GM12878 (cell line): Measurements from ENCODE around the gene CDKL1. TPM values are rescaled to one million over a fixed set of nuclear protein-coding genes. Genes with fewer than 3 reads are reported as not detected.

Experiments used
- ATF3 ChIP-seq: IDR thresholded peaks from 2 replicates; pipeline ENCODE4 v1.6.1; 2011; ENCODE audit warnings: low read depth, mild to moderate bottlenecking, low read length, moderate library complexity, borderline replicate concordance; ENCODE audit errors: extremely low read depth
- CBX3 ChIP-seq: fragments of 200-600 bp; sonication (generic); IDR thresholded peaks from 2 replicates; pipeline ENCODE4 v1.6.1; 2016; ENCODE audit warnings: low read depth, borderline replicate concordance
- CHD4 ChIP-seq: fragments of 200-600 bp; sonication (generic); IDR thresholded peaks from 2 replicates; pipeline ENCODE4 v1.6.1; 2016; ENCODE audit warnings: mild to moderate bottlenecking
- CREB1 ChIP-seq: IDR thresholded peaks from 2 replicates; pipeline ENCODE4 v1.6.1; 2012; ENCODE audit warnings: low read depth, mild to moderate bottlenecking, inconsistent platforms
- FOXK2 ChIP-seq: fragments of 450-650 bp; IDR thresholded peaks from 2 replicates; pipeline ENCODE4 v1.6.1; 2017; ENCODE audit warnings: mild to moderate bottlenecking, moderate library complexity
- JUNB ChIP-seq: IDR thresholded peaks from 2 replicates; pipeline ENCODE4 v1.6.1; 2016; ENCODE audit warnings: antibody characterized with exemption, mild to moderate bottlenecking
- KDM1A ChIP-seq: fragments of 200-600 bp; sonication (generic); IDR thresholded peaks from 2 replicates; pipeline ENCODE4 v1.6.1; 2016; ENCODE audit warnings: borderline replicate concordance
- MTA3 ChIP-seq: IDR thresholded peaks from 2 replicates; pipeline ENCODE4 v1.6.1; 2012; ENCODE audit warnings: low read length, inconsistent platforms, borderline replicate concordance
- MYB ChIP-seq: fragments of 150-350 bp; IDR thresholded peaks from 2 replicates; pipeline ENCODE4 v1.6.1; 2014; ENCODE audit warnings: mild to moderate bottlenecking, low read depth, low read length, borderline replicate concordance
- MYC ChIP-seq: IDR thresholded peaks from 2 replicates; pipeline ENCODE4 v1.6.1; 2011; ENCODE audit warnings: mild to moderate bottlenecking, low read length, moderate library complexity, inconsistent platforms; ENCODE audit not compliant: insufficient read depth, insufficient replicate concordance, insufficient read length, severe bottlenecking
- POU2F2 ChIP-seq: IDR thresholded peaks from 3 replicates; pipeline ENCODE4 v1.6.1; 2011; ENCODE audit warnings: low read depth, mild to moderate bottlenecking, low read length, borderline replicate concordance
- RB1 ChIP-seq: fragments of 450-650 bp; formaldehyde crosslinking; IDR thresholded peaks from 2 replicates; pipeline ENCODE4 v1.6.1; 2017; ENCODE audit warnings: mild to moderate bottlenecking, borderline replicate concordance
- RBBP5 ChIP-seq: fragments of 200-600 bp; sonication (generic); conservative IDR thresholded peaks from 2 replicates; pipeline ENCODE4 v1.6.1; 2016
- SIX5 ChIP-seq: IDR thresholded peaks from 2 replicates; pipeline ENCODE4 v1.6.1; 2011; ENCODE audit warnings: mild to moderate bottlenecking, low read depth, low read length, moderate library complexity; ENCODE audit not compliant: severe bottlenecking
- SMC3 ChIP-seq: IDR thresholded peaks from 2 replicates; pipeline ENCODE4 v1.6.1; 2011; ENCODE audit warnings: low read length, improper control_type of control experiment, borderline replicate concordance
- SP1 ChIP-seq: IDR thresholded peaks from one replicate; pipeline ENCODE4 v1.6.1; 2011; ENCODE audit warnings: low read depth, low read length
- TCF12 ChIP-seq: IDR thresholded peaks from 2 replicates; pipeline ENCODE4 v1.6.1; 2011; ENCODE audit warnings: low read depth, mild to moderate bottlenecking, low read length
- ZBTB11 ChIP-seq: fragments of 450-650 bp; formaldehyde crosslinking; IDR thresholded peaks from 2 replicates; pipeline ENCODE4 v1.5.0; 2022; ENCODE audit warnings: mild to moderate bottlenecking, missing genetic modification characterization
- ZNF24 ChIP-seq: fragments of 450-650 bp; IDR thresholded peaks from 2 replicates; pipeline ENCODE4 v1.6.1; 2017; ENCODE audit warnings: antibody characterized with exemption, mild to moderate bottlenecking
- ZNF622 ChIP-seq: fragments of 450-650 bp; IDR thresholded peaks from 2 replicates; pipeline ENCODE4 v1.6.1; 2017; ENCODE audit warnings: mild to moderate bottlenecking, inconsistent platforms
- polyA plus RNA-seq, 11 experiments: library from polyadenylated mRNA; depleted of rRNA in 4 of 11; unstranded in 6 of 11; stranded (reverse) in 5 of 11; fragments of >200 nt; fragmentation: Nextera tagmentation in 4 of 11; fragmentation: Illumina TruSeq in 1 of 11; extraction: Ambion mirVana in 4 of 11; extraction: Trizol in 1 of 11; gene quantifications; 1 replicate in 1 of 11; 2 replicates in 10 of 11; pipeline versions ENCODE4 v1.2.1 to v1.2.3, GENCODE V29; 2011 to 2016; ENCODE audit warnings: inconsistent platforms in 2 of 11, missing spikeins in 2 of 11, low read depth in 1 of 11
- total RNA-seq, 4 experiments: library from RNA; depleted of rRNA in 3 of 4; stranded (reverse); fragments of >200 nt in 3 of 4; fragmentation: Illumina TruSeq in 1 of 4; extraction: Trizol in 1 of 4; gene quantifications; 2 replicates each; pipeline versions ENCODE4 v1.2.1 to v1.2.3, GENCODE V29; 2013 to 2021
- TF ChIP-seq, protein P1 (sequence below): fragments of 450-650 bp; IDR thresholded peaks from 2 replicates; pipeline ENCODE4 v1.6.1; 2016; ENCODE audit warnings: mild to moderate bottlenecking
- TF ChIP-seq, protein P2 (sequence below): fragments of 450-650 bp; IDR thresholded peaks from 2 replicates; pipeline ENCODE4 v1.6.1; 2014; ENCODE audit warnings: mild to moderate bottlenecking
- TF ChIP-seq, protein P3 (sequence below): IDR thresholded peaks from 2 replicates; pipeline ENCODE4 v1.6.1; 2012; ENCODE audit warnings: low read length, inconsistent platforms

The CDKL1 gene
- total and polyA plus RNA-seq, 10 of the 15 experiments (the other 5 are each of a cell fraction or from before 2014, with no cell fraction given), result 9.0 to 19.0 (median 11.1) TPM

GRCh38 chr14:50363714-50364111 lies 33.0 kb downstream of the CDKL1 start (continued):
- TF ChIP-seq, protein P1, sequence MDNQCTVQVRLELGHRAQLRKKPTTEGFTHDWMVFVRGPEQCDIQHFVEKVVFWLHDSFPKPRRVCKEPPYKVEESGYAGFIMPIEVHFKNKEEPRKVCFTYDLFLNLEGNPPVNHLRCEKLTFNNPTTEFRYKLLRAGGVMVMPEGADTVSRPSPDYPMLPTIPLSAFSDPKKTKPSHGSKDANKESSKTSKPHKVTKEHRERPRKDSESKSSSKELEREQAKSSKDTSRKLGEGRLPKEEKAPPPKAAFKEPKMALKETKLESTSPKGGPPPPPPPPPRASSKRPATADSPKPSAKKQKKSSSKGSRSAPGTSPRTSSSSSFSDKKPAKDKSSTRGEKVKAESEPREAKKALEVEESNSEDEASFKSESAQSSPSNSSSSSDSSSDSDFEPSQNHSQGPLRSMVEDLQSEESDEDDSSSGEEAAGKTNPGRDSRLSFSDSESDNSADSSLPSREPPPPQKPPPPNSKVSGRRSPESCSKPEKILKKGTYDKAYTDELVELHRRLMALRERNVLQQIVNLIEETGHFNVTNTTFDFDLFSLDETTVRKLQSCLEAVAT, result 0 out of 2 replicates have a peak, but pooled peaks have one; percentile 16
- TF ChIP-seq MYC (no peak), SIX5 (no peak), ZNF24 (no peak), ZBTB11 (CRISPR knock-in tag) (no peak), CHD4 (no peak), MYB (no peak), CREB1 (no peak), KDM1A (no peak), JUNB (no peak; the same call in 1 of the 2 replicates), ATF3 (no peak), TCF12 (peak; percentile 72), FOXK2 (no peak), RB1 (no peak), POU2F2 (0 out of 3 replicates have a peak, but pooled peaks have one; percentile 44), CBX3 (no peak), MTA3 (no peak), ZNF622 (no peak), RBBP5 (no peak), SP1 (no peak), SMC3 (no peak)
- TF ChIP-seq, protein P2, sequence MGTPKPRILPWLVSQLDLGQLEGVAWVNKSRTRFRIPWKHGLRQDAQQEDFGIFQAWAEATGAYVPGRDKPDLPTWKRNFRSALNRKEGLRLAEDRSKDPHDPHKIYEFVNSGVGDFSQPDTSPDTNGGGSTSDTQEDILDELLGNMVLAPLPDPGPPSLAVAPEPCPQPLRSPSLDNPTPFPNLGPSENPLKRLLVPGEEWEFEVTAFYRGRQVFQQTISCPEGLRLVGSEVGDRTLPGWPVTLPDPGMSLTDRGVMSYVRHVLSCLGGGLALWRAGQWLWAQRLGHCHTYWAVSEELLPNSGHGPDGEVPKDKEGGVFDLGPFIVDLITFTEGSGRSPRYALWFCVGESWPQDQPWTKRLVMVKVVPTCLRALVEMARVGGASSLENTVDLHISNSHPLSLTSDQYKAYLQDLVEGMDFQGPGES, result no peak
- TF ChIP-seq, protein P3, sequence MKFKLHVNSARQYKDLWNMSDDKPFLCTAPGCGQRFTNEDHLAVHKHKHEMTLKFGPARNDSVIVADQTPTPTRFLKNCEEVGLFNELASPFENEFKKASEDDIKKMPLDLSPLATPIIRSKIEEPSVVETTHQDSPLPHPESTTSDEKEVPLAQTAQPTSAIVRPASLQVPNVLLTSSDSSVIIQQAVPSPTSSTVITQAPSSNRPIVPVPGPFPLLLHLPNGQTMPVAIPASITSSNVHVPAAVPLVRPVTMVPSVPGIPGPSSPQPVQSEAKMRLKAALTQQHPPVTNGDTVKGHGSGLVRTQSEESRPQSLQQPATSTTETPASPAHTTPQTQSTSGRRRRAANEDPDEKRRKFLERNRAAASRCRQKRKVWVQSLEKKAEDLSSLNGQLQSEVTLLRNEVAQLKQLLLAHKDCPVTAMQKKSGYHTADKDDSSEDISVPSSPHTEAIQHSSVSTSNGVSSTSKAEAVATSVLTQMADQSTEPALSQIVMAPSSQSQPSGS, result no peak
